CD4-positive, CD25-positive, alpha-beta regulatory T cell (primary cell): ENCODE data around the gene SLC6A11. TPM values are rescaled to one million over a fixed set of nuclear protein-coding genes. Genes with fewer than 3 reads are reported as not detected.

ENCODE experiments used
- ATAC-seq, 2 donors: fragments of 150-1000 bp; cut with Tn5 transposase; one replicate each; pipeline ENCODE4 v1.10.0; 2021; ENCODE audit warnings: low read depth in 2 of 2, moderate number of reproducible peaks in 2 of 2, moderate library complexity in 1 of 2
- DNase-seq, 3 donors: peaks; one replicate each; pipeline versions ENCODE4 v3.0.0 to v3.0.0-alpha.2; 2012 to 2022; ENCODE audit warnings: mixed read lengths in 1 of 3
- H3K27ac ChIP-seq: one replicate; pipeline ENCODE4 v1.7.0; 2013; ENCODE audit warnings: mild to moderate bottlenecking, low read length; ENCODE audit not compliant: insufficient read depth, poor library complexity, severe bottlenecking
- H3K27me3 ChIP-seq: one replicate; pipeline ENCODE4 v1.7.0; 2013; ENCODE audit warnings: low read length; ENCODE audit not compliant: control insufficient read depth, insufficient read depth
- H3K36me3 ChIP-seq: one replicate; pipeline ENCODE4 v1.7.0; 2013; ENCODE audit warnings: mild to moderate bottlenecking, low read length, moderate library complexity; ENCODE audit not compliant: control insufficient read depth, insufficient read depth
- H3K4me1 ChIP-seq: 2 replicates; pipeline ENCODE4 v1.7.0; 2013; ENCODE audit warnings: mild to moderate bottlenecking, low read length; ENCODE audit not compliant: insufficient read depth, control insufficient read depth, poor library complexity, severe bottlenecking
- H3K4me3 ChIP-seq: one replicate; pipeline ENCODE4 v1.7.0; 2013; ENCODE audit warnings: low read depth, mild to moderate bottlenecking, low read length, moderate library complexity
- H3K9me3 ChIP-seq, 2 experiments: 1 replicate in 1 of 2; 2 replicates in 1 of 2; pipeline ENCODE4 v1.7.0; 2013; ENCODE audit warnings: low read length in 2 of 2, mild to moderate bottlenecking in 1 of 2, moderate library complexity in 1 of 2; ENCODE audit not compliant: control insufficient read depth in 2 of 2
- H3K27ac Mint-ChIP-seq, 3 donors: one replicate each; pipeline ENCODE4 v1.8.0; 2020 to 2022; ENCODE audit warnings: mild to moderate bottlenecking in 3 of 3, mixed read lengths in 3 of 3, moderate library complexity in 2 of 3
- H3K27me3 Mint-ChIP-seq: one replicate; pipeline ENCODE4 v1.8.0; 2022; ENCODE audit warnings: mild to moderate bottlenecking, mixed read lengths
- H3K36me3 Mint-ChIP-seq: one replicate; pipeline ENCODE4 v1.8.0; 2020; ENCODE audit warnings: mixed read lengths
- H3K4me1 Mint-ChIP-seq, 4 donors: one replicate each; pipeline ENCODE4 v1.8.0; 2020 to 2022; ENCODE audit warnings: mixed read lengths in 4 of 4, mild to moderate bottlenecking in 1 of 4
- H3K4me3 Mint-ChIP-seq, 4 donors: one replicate each; pipeline ENCODE4 v1.8.0; 2020 to 2022; ENCODE audit warnings: mild to moderate bottlenecking in 4 of 4, mixed read lengths in 4 of 4, moderate library complexity in 3 of 4
- H3K9me3 Mint-ChIP-seq, 7 donors: one replicate each; pipeline ENCODE4 v1.8.0; 2020 to 2022; ENCODE audit warnings: mixed read lengths in 7 of 7, mild to moderate bottlenecking in 3 of 7, moderate library complexity in 2 of 7
- polyA plus RNA-seq, 4 donors: library from polyadenylated mRNA; unstranded; fragments of 300-500 nt; fragmentation: Illumina TruSeq; gene quantifications; one replicate each; pipeline ENCODE4 v1.2.3, GENCODE V29; 2021
- total RNA-seq: library from RNA; stranded (reverse); gene quantifications from one replicate; pipeline ENCODE4 v1.2.3, GENCODE V29; 2022

The SLC6A11 gene
- total and polyA plus RNA-seq, 5 donors from 2014 or later = not detected

DNA sequence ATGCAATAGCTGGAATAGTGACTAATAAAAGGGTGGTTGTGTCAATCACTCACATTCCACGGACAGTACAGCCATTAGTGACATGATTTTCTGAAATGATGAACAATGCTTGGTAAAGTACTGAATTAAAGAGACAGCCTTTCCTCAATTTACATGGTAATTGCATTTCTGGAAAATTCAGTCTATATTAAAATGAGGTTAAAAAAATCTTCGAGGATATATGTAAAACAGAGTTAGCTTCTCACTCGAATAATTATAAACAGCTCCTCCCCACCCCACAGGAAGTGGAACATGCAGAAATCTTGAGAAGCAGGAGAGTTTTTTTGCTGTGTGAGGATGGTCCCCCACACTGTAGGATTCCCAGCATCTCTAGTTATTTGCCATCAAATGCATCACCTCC is 42.1 kb downstream of the SLC6A11 start:
- Mint-ChIP-seq H3K9me3 (peaks cover 0 to 3% (median 0%) of the 10 kb centered on the region in 7 donors), H3K36me3 (no peaks in the 10 kb centered on the region), H3K4me3 (no peak overlapping the region), H3K4me1 (no peaks in the 10 kb centered on the region), H3K27ac (no peak overlapping the region), H3K27me3 (peaks cover 11% of the 10 kb centered on the region)
- no peaks in the 10 kb centered on the region for H3K27me3 ChIP-seq
- no peaks in the 10 kb centered on the region for H3K4me1 ChIP-seq
- no peaks in the 10 kb centered on the region for H3K9me3 ChIP-seq
- H3K4me3 ChIP-seq = no peak overlapping the region
- no peak for DNase-seq
- no peak overlapping the region for H3K27ac ChIP-seq
- no peaks in the 10 kb centered on the region for H3K36me3 ChIP-seq
- ATAC-seq = no peak

DNA sequence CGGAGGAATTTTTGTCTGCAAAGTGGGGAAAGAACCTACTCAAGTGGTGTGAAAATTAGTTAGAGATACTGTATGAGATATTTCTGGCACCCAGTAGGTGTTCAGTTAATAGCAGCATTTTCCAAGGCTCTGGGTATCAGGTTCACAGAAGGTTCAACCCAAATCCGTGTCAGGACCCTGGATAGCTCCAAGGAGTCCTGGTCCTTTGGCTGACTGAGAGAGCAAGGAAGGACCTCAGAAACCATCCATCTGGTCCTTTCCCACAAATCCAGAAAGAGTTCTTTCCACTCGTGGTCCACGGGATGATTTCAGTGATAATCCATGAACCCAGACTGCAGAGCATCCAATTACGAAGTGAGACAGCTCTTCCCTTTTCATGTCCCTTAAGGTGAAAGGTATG is 51.4 kb downstream of the SLC6A11 start:
- no peak for ATAC-seq
- Mint-ChIP-seq H3K27me3 (peaks cover 5% of the 10 kb centered on the region), H3K27ac (no peak overlapping the region)

DNA sequence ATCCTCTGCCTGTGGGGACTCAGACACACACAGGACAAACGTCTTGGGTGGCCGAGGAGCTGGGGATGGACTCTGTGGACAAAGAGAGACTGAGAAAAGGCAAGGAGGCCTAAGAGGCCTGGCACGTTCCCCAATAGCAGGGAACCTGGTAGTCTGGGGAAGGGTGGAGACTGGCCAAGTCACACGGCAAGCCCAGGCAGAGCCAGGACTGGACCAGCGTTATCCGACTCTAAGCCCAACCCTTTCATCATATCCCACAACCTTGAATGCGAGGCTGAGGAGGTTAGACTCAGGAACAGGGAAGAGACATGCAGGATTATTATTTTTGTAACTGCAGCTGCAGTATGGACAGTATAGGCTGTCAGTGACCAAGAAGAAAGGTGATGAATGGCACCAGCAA is 53.4 kb downstream of the SLC6A11 start:
- Mint-ChIP-seq H3K36me3 (no peaks in the 10 kb centered on the region), H3K27me3 (peaks cover 8% of the 10 kb centered on the region)

More for the DNA sequence above, 51.4 kb downstream of the SLC6A11 start:
- DNase-seq = no peak
- Histone ChIP-seq H3K27ac (no peak overlapping the region), H3K27me3 (no peaks in the 10 kb centered on the region), H3K4me3 (no peak overlapping the region), H3K9me3 (no peaks in the 10 kb centered on the region), H3K36me3 (no peaks in the 10 kb centered on the region), H3K4me1 (no peaks in the 10 kb centered on the region)
- Mint-ChIP-seq H3K4me1 (no peaks in the 10 kb centered on the region), H3K9me3 (peaks cover 0 to 3% (median 0%) of the 10 kb centered on the region in 7 donors), H3K36me3 (no peaks in the 10 kb centered on the region), H3K4me3 (no peak overlapping the region)

DNA sequence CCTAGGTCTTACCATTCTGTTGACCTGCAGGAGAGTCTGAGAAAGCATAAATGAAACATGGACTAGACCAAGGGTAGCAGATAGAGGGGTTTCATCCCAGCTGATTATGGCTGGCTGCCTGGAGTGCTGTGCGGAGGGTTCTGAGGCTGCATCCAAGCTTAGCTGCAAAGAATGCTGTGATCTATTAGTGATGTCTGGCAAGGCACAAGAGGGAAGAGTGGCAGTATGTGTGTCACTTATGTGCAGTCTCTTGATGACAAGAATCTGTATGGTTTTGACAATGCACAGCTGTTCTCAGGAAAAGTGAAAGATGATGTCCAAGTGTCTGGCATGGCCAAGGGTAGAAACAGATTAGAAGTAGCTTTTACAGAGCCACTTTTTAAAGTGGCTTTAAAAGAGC is 54.3 kb downstream of the SLC6A11 start:
- H3K27ac ChIP-seq = no peak overlapping the region
- H3K9me3 Mint-ChIP-seq = peaks cover 0 to 4% (median 0%) of the 10 kb centered on the region in 7 donors
- no peaks in the 10 kb centered on the region for H3K36me3 ChIP-seq
- DNase-seq (no peak), ATAC-seq (no peak)
- no peak overlapping the region for H3K4me3 ChIP-seq
- no peaks in the 10 kb centered on the region for H3K27me3 ChIP-seq
- H3K4me3 Mint-ChIP-seq = no peak overlapping the region
- H3K4me1 ChIP-seq = no peaks in the 10 kb centered on the region
- no peak overlapping the region for H3K27ac Mint-ChIP-seq
- peaks cover 4% of the 10 kb centered on the region for H3K27me3 Mint-ChIP-seq
- H3K36me3 Mint-ChIP-seq = no peaks in the 10 kb centered on the region
- H3K9me3 ChIP-seq = no peaks in the 10 kb centered on the region
- H3K4me1 Mint-ChIP-seq = no peaks in the 10 kb centered on the region

More for the DNA sequence above, 53.4 kb downstream of the SLC6A11 start:
- no peaks in the 10 kb centered on the region for H3K27me3 ChIP-seq
- H3K9me3 Mint-ChIP-seq = peaks cover 0 to 3% (median 0%) of the 10 kb centered on the region in 7 donors
- ATAC-seq (no peak), DNase-seq (no peak)
- H3K27ac Mint-ChIP-seq = no peak overlapping the region
- no peak overlapping the region for H3K4me3 ChIP-seq
- no peaks in the 10 kb centered on the region for H3K36me3 ChIP-seq
- H3K9me3 ChIP-seq = no peaks in the 10 kb centered on the region
- H3K4me1 Mint-ChIP-seq = no peaks in the 10 kb centered on the region
- H3K27ac ChIP-seq = no peak overlapping the region
- H3K4me1 ChIP-seq = no peaks in the 10 kb centered on the region
- H3K4me3 Mint-ChIP-seq = no peak overlapping the region

DNA sequence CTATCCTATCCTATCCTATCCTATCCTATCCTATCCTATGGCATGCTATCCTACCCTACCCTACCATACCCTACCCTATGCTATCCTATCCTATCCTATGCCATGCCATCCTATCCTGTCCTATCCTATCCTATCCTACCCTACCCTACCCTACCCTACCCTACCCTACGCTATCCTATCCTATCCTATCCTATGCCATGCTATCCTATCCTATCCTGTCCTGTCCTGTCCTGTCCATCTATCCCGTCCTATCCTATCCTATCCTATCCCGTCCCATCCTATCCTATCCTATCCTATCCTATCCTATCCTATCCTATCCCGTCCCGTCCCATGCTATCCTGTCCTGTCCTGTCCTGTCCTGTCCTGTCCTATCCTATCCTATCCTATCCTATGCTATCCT is 57.4 kb downstream of the SLC6A11 start:
- no peaks in the 10 kb centered on the region for H3K9me3 ChIP-seq
- H3K27me3 Mint-ChIP-seq = peaks cover 6% of the 10 kb centered on the region
- DNase-seq (no peak), ATAC-seq (no peak)
- no peaks in the 10 kb centered on the region for H3K4me1 Mint-ChIP-seq
- H3K9me3 Mint-ChIP-seq = peaks cover 0 to 2% (median 0%) of the 10 kb centered on the region in 7 donors
- H3K36me3 ChIP-seq = no peaks in the 10 kb centered on the region
- H3K36me3 Mint-ChIP-seq = no peaks in the 10 kb centered on the region
- H3K4me3 Mint-ChIP-seq = no peak overlapping the region
- no peak overlapping the region for H3K27ac Mint-ChIP-seq
- H3K27me3 ChIP-seq = no peaks in the 10 kb centered on the region
- no peak overlapping the region for H3K4me3 ChIP-seq
- H3K27ac ChIP-seq = no peak overlapping the region
- no peaks in the 10 kb centered on the region for H3K4me1 ChIP-seq

DNA sequence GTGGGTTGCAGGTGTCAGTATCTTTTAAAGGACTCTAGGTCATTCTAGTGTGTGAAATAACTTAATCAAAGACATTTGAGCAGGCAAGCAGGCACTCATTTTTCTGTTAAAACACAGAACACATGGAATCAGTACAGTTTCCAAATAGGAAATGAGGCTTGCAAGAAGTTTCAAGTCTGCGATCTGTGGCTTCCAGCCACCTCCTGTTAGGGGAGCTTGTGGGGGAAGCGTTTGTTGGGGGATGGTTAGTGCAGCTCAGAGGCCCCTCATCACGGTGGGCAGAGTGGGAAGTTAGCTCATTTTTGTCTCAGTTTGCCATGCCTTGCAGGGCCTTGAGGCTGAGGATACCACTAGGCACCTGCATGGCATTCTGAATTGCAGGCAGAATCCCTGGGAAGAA is 59.9 kb downstream of the SLC6A11 start:
- H3K27ac Mint-ChIP-seq = no peak overlapping the region
- Histone ChIP-seq H3K27me3 (peaks cover 2% of the 10 kb centered on the region), H3K36me3 (no peaks in the 10 kb centered on the region), H3K4me1 (no peaks in the 10 kb centered on the region), H3K9me3 (no peaks in the 10 kb centered on the region), H3K4me3 (no peak overlapping the region), H3K27ac (no peak overlapping the region)
- ATAC-seq (no peak), DNase-seq (no peak)
- no peaks in the 10 kb centered on the region for H3K4me1 Mint-ChIP-seq
- no peak overlapping the region for H3K4me3 Mint-ChIP-seq
- H3K36me3 Mint-ChIP-seq = no peaks in the 10 kb centered on the region
- H3K27me3 Mint-ChIP-seq = peaks cover 15% of the 10 kb centered on the region
- H3K9me3 Mint-ChIP-seq = peaks cover 0 to 2% (median 0%) of the 10 kb centered on the region in 7 donors

DNA sequence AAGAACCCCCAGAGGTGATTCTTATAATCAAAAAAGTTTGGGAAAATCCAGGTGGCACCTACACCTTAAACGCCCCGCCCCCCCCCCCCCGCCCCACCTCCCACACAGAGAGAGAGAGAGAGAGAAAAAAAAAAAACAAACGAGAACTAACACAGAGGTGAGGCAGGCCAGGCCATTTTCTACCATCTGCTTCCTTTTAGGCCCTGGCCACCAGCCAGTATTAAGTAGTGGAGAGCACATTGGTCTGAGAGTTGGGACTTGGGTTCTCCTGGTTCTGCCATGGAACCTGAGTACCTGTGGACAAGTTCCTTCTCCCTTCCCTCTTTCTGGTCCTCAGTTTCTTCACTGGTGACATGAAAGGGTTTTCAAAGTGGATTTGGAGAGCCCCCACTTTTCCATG is 60.6 kb downstream of the SLC6A11 start:
- no peak for DNase-seq

DNA sequence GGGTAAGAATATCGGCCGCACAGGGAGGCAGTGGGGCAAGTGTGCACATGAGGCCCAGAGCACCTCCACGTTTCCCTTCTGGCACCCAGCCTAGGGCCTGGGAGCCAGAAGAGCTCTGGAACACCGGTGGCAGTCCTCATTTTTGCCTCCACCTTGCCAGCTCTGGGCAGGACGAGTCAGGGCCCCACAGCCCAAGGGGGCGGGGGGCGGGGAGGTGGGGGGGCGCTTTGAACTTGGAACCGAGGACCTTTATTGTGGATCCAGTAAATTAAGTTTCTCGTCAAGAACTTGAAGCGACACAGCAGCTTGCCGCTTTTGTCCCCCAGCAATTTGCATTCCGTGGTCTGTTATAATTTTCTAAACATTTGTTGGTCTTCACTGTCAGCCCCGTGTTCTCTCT is 66.8 kb downstream of the SLC6A11 start:
- no peaks in the 10 kb centered on the region for H3K4me1 Mint-ChIP-seq
- H3K9me3 ChIP-seq = no peaks in the 10 kb centered on the region
- H3K27ac ChIP-seq = no peak overlapping the region
- ATAC-seq = no peak
- H3K36me3 ChIP-seq = no peaks in the 10 kb centered on the region
- no peak overlapping the region for H3K4me3 Mint-ChIP-seq
- no peaks in the 10 kb centered on the region for H3K4me1 ChIP-seq
- H3K9me3 Mint-ChIP-seq = peaks cover 0 to 2% (median 0%) of the 10 kb centered on the region in 7 donors
- no peaks in the 10 kb centered on the region for H3K36me3 Mint-ChIP-seq
- no peak for DNase-seq
- H3K27ac Mint-ChIP-seq = no peak overlapping the region
- peaks cover 25% of the 10 kb centered on the region for H3K27me3 Mint-ChIP-seq
- no peak overlapping the region for H3K4me3 ChIP-seq
- H3K27me3 ChIP-seq = peaks cover 2% of the 10 kb centered on the region

More for the DNA sequence above, 60.6 kb downstream of the SLC6A11 start:
- Mint-ChIP-seq H3K9me3 (peaks cover 0 to 2% (median 0%) of the 10 kb centered on the region in 7 donors), H3K4me1 (no peaks in the 10 kb centered on the region), H3K27ac (no peak overlapping the region), H3K36me3 (no peaks in the 10 kb centered on the region), H3K4me3 (no peak overlapping the region), H3K27me3 (peaks cover 18% of the 10 kb centered on the region)
- ATAC-seq = no peak
- Histone ChIP-seq H3K9me3 (no peaks in the 10 kb centered on the region), H3K4me1 (no peaks in the 10 kb centered on the region), H3K27ac (no peak overlapping the region), H3K27me3 (peaks cover 2% of the 10 kb centered on the region), H3K36me3 (no peaks in the 10 kb centered on the region), H3K4me3 (no peak overlapping the region)
